Stimulated activated memory B cell treated with anti-CD40 and anti-IgM and Interleukin-4, amounts not matched to agents 10 μg/mL and 1 μg/mL and 100 μg/mL, for 72 hours (primary cell): ENCODE results near the gene TXNRD3.

Source experiments
- ATAC-seq: fragments of 150-1000 bp; cut with Tn5 transposase; 2 replicates; pipeline ENCODE4 v1.10.0; 2021
- H3K27ac Mint-ChIP-seq: one replicate; pipeline ENCODE4 v1.8.0; 2022; ENCODE audit warnings: mild to moderate bottlenecking, mixed read lengths
- H3K27me3 Mint-ChIP-seq: one replicate; pipeline ENCODE4 v1.8.0; 2022; ENCODE audit warnings: mixed read lengths
- H3K36me3 Mint-ChIP-seq: one replicate; pipeline ENCODE4 v1.8.0; 2022; ENCODE audit warnings: mixed read lengths
- H3K4me1 Mint-ChIP-seq: one replicate; pipeline ENCODE4 v1.8.0; 2022; ENCODE audit warnings: mixed read lengths
- H3K4me3 Mint-ChIP-seq: one replicate; pipeline ENCODE4 v1.8.0; 2022; ENCODE audit warnings: mild to moderate bottlenecking, moderate library complexity, mixed read lengths
- H3K9me3 Mint-ChIP-seq: one replicate; pipeline ENCODE4 v1.8.0; 2022; ENCODE audit warnings: mixed read lengths

The TXNRD3 gene

DNA sequence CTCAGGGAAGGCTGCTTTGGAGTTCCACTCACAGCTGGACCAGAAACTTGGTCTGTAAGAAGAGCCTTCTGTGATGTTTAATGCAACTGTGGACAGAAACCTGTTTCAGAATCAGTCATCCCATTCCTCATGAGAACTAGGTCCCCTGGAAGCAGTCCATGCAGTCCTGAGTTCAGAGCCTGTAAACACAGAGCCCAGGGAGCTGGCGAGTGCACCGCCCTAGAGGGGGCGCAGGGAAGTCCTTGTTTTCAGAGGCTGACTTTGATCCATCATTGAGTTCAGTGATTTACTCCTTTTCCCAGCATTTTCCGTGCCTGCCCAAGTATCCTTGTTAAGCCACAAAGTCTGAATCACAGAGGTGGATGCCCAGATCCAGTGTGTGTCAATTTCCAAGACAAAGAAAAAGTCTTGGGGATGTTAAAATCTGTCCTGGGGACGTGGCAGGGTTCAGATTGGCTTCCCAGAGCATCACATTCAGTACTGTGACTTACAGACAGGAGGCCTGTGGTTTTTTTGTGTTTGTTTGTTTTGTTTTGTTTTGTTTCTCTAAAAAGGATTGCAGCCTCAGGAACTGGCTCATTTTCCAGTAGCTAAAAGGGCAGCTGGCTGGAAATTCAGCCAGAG lies 9.8 kb upstream of the TXNRD3 start:
- H3K27ac Mint-ChIP-seq, result no peak overlapping the region
- H3K27me3 Mint-ChIP-seq, result peaks cover 55% of the 10 kb centered on the region
- H3K9me3 Mint-ChIP-seq, result no peaks in the 10 kb centered on the region
- no peak for ATAC-seq
- H3K4me1 Mint-ChIP-seq, result peaks cover 16% of the 10 kb centered on the region
- no peak overlapping the region for H3K4me3 Mint-ChIP-seq
- no peaks in the 10 kb centered on the region for H3K36me3 Mint-ChIP-seq

DNA sequence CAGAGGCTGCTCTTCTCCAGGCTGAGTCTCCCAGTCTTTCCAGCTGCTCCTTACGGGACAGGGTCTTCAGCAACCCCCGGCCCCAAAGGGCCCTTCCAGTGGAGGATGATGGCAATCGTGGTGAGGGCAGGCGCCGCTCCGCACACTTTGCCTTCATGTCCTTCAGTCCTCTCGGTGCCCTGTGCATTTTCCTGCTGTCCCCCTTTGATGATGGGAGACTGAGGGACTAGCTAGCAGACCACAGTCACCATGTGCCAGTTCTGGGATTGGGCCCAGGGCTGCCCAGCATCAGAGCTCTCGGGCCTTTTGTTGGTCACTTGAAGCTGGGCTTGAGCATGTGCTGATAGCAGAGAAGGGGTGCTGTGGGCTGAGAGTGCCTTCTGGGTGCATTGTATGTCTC lies 8.8 kb upstream of the TXNRD3 start:
- no peak for ATAC-seq
- H3K4me3 Mint-ChIP-seq, result no peak overlapping the region
- H3K9me3 Mint-ChIP-seq, result no peaks in the 10 kb centered on the region
- H3K27ac Mint-ChIP-seq, result no peak overlapping the region
- H3K4me1 Mint-ChIP-seq, result peaks cover 16% of the 10 kb centered on the region
- no peaks in the 10 kb centered on the region for H3K36me3 Mint-ChIP-seq
- H3K27me3 Mint-ChIP-seq, result peaks cover 60% of the 10 kb centered on the region

DNA sequence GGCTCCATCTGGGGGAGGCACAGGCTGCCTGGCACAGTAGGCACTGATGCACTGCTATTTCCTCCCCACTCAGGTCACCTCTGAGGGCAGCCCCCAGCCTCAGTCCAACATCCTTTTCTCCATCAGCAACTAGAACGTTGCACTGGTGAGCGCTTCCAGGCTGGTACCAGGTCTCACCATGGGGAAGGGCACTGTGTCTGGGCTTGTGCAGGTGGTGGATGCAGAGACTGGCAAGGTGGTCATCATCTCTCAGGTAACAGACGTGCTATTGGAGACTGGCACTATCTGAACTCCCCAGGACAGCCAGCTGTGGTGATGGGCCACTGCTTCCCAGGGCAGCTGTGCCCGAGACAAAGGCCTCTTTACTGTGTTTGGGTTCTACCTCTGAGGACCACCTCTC lies 8.3 kb upstream of the TXNRD3 start:
- Mint-ChIP-seq H3K27me3 (peaks cover 65% of the 10 kb centered on the region), H3K36me3 (no peaks in the 10 kb centered on the region), H3K4me1 (peaks cover 16% of the 10 kb centered on the region), H3K4me3 (no peak overlapping the region), H3K27ac (no peak overlapping the region), H3K9me3 (no peaks in the 10 kb centered on the region)
- ATAC-seq, result no peak

DNA sequence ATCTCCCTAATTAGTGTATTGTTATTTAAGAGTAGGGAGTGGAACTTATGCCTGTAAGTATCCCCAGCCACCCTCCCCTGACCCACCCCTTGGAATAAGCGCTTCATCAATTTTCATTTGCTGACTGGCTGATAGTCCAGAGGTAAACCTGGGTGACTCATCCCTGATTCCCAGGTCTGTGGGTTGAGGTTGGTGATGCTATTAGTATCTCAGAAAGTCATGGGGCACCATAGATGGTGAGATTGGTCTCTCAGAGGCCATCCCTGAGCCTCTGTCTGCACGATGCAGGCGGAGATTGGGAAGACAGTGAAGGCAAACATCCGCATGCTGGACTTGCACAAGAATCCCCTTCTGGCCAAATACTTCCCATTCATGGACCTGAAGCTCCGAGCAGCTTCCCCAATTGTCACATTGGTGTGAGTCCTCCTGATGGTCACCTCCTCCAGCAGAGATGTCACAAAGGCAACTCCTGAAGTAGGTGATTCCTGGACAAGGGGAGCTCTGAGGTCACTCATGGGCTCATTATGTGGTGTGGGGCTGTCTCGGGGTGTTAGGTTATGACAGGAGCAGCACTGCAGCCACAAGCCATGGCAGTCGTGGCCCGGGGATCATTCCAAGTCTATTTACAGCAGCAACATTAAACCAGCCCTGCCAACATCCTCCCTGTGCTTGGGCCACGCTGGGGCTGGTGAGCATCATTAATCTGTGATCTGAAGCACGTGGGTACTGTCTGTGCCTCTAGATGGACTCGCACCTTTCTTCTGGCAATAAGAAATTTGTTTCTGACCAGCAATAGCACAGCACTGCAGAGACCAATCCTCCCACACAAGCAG lies 6.8 kb upstream of the TXNRD3 start:
- Mint-ChIP-seq H3K36me3 (no peaks in the 10 kb centered on the region), H3K9me3 (no peaks in the 10 kb centered on the region), H3K27ac (no peak overlapping the region), H3K4me3 (no peak overlapping the region), H3K4me1 (peaks cover 16% of the 10 kb centered on the region), H3K27me3 (peaks cover 80% of the 10 kb centered on the region)
- no peak for ATAC-seq

DNA sequence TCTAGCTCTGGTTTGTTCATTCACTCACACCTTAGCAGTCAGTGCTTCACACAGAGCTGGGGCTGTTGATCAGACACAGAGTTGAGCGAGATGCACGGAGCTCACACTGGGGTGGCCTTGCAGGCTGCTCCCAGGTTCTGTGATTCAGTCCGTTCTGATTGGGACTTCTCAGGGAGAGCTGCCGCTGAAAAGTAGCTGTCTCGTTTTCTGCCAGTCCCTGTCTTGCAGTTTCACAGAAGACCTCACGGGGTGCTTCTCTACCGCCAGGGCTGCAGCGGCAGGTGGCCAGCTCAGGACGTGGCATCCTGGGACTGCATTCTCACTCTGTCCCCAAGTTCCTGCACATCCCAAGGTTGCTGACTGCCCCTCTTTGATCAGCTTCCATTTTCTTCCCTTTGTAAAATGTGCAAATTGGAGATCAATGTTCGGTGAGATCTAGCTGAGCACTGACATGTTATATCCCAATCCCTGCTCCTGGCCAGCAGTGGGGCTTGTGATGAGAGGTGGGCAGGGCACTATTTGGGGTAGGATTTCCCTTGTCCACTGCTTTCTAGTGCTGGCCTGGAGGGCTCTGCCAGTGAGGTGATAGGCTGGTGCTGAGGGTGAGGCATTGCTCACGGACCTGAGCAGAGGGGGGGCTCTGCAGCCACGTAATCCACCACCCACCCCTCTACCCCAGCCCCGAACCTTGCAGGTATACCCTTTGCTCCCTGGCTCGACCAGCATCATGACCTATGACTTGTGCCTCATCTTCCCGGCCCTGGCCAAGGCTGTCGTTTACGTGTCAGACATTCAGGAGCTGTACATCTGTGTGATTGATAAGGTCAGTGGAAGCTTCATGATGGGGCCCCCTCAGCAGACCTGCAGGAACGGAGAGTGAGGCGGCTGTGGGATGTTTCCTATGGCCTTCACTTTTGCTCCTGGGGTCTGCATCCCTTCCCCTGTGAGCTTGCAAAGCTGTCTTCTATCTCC lies 5.3 kb upstream of the TXNRD3 start:
- H3K4me3 Mint-ChIP-seq, result no peak overlapping the region
- no peaks in the 10 kb centered on the region for H3K36me3 Mint-ChIP-seq
- H3K4me1 Mint-ChIP-seq, result peaks cover 1% of the 10 kb centered on the region
- no peaks in the 10 kb centered on the region for H3K9me3 Mint-ChIP-seq
- H3K27me3 Mint-ChIP-seq, result peaks cover 77% of the 10 kb centered on the region
- H3K27ac Mint-ChIP-seq, result no peak overlapping the region
- ATAC-seq, result no peak

DNA sequence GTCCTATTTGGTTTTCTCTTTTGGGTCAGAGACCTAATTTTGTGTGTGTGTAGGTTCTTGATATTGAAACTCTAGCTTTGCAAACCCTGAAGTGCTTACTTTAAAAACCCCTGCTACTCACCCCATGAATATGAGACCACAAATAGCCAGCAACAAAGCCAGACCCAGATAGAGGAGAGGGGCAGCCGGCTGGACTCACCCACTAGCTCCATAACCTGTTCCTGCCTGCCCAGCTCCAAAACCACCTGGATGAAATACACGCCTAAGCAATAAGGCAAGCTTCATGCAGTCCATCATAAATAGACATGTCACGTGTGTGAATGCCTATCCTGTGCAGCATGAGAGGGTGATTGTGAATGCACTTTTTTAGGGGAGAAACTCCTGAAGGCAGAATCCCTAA lies 3.7 kb upstream of the TXNRD3 start:
- Mint-ChIP-seq H3K4me3 (no peak overlapping the region), H3K27me3 (peaks cover 71% of the 10 kb centered on the region)

DNA sequence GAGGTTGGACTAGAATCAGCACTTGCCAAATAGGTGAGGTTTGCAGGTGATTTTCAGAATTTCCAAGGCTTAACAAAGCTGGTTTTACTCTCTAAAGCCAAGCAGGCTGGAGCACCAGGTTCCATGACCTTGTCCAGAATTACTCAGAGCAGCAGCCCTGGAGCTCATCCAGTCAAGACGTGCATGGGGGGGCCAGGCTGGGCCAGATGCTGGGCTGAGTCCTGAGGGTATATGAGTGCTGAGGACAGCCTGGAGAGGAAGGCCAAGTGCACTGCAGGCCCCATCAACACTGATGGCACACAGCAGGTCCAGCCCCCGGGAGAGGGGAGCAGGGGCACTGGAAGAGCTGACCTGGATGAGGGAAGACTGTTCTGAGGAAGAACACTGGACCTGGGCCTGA lies 3.0 kb upstream of the TXNRD3 start:
- H3K9me3 Mint-ChIP-seq, result no peaks in the 10 kb centered on the region
- no peaks in the 10 kb centered on the region for H3K36me3 Mint-ChIP-seq
- no peak for ATAC-seq
- peaks cover 70% of the 10 kb centered on the region for H3K27me3 Mint-ChIP-seq
- H3K4me3 Mint-ChIP-seq, result no peak overlapping the region
- H3K4me1 Mint-ChIP-seq, result no peaks in the 10 kb centered on the region
- H3K27ac Mint-ChIP-seq, result no peak overlapping the region

More for the DNA sequence above, 3.7 kb upstream of the TXNRD3 start:
- Mint-ChIP-seq H3K4me1 (no peaks in the 10 kb centered on the region), H3K27ac (no peak overlapping the region), H3K9me3 (no peaks in the 10 kb centered on the region), H3K36me3 (no peaks in the 10 kb centered on the region)
- no peak for ATAC-seq

DNA sequence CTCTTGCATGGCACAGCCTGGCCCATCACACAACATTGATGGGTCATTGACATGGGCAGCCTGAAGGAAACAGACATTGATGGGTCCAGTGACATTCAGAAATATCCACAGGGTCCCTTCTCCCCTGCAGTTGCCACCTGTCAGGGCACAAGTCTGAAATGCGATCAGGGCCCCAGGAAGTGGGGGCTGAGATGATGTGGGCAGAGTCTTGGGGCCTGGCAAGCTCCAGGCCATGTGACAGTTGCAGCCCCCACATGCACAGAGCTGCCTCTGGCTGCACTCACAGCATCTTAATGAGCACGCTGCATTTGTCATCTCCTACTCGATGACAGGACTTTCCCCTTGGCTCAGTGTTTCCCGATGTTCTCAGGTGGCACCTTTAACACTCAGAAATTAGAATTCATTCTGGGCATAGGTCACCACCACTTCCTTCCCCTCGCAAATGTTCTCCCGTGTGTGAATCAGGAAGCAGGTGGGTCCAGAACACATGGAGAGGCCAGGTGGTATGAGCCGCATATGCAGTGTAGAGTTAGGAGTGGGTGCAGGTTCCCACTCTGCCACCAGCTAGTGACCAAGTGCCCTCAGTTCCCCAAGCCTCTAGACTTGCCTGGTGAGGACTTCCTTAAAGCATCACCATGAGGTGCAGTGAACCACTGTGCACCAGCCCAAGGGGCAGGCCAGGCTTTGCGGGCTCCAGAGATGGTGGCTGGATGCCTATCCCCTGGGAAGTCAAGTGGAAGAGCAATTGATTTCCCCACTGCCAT lies 1.6 kb upstream of the TXNRD3 start:
- Mint-ChIP-seq H3K36me3 (no peaks in the 10 kb centered on the region), H3K4me3 (no peak overlapping the region), H3K4me1 (no peaks in the 10 kb centered on the region), H3K27me3 (peaks cover 64% of the 10 kb centered on the region), H3K9me3 (no peaks in the 10 kb centered on the region), H3K27ac (no peak overlapping the region)
- ATAC-seq, result no peak

DNA sequence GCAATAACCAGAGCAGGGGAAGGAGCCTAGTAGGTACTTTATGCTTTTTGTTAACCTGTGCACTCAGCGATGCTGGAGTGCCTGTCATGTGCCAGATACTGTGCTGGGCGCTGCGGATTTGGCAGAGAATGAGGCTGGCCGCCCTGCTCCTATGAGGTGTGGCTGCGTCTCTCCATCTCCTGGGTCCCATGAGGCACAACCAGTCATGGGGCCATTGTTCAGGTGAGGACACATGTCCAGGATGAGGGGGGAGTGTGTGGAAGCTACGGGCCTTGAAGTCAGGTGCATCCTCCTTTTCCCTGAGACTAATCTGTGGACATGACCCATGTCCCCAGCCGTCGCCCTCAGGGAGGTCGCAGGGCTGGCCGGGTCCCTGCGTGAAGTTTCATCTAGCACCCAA lies 963 bp upstream of the TXNRD3 start:
- H3K27me3 Mint-ChIP-seq, result peaks cover 59% of the 10 kb centered on the region
- no peaks in the 10 kb centered on the region for H3K4me1 Mint-ChIP-seq
- no peaks in the 10 kb centered on the region for H3K9me3 Mint-ChIP-seq
- no peak overlapping the region for H3K27ac Mint-ChIP-seq
- no peak overlapping the region for H3K4me3 Mint-ChIP-seq
- H3K36me3 Mint-ChIP-seq, result no peaks in the 10 kb centered on the region
- no peak for ATAC-seq

DNA sequence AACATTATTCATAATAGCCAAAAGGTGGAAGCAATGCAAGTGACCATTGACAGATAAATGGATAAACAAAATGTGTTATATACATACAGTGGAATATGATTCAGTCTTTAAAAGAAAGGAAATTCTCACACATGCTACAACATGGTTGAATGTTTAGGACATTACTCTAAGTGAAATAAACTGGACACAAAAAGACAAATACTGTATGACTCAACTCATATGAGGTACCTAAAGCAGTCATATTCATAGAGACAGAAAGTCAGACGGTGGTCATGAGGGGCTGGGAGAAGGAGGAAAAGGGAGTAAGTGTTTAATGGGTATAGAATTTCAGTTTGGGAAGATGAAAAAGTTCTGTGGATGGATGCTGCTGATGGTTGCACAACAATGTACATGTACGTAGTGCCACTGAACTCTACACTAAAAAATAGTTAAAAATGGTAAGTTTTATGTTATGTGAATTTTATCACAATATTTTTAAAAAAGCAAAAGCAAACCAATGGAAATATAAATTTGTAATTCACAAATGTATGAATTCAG lies 5.3 kb downstream of the TXNRD3 start:
- Mint-ChIP-seq H3K27ac (no peak overlapping the region), H3K4me3 (no peak overlapping the region), H3K36me3 (no peaks in the 10 kb centered on the region), H3K4me1 (no peaks in the 10 kb centered on the region), H3K27me3 (peaks cover 29% of the 10 kb centered on the region), H3K9me3 (no peaks in the 10 kb centered on the region)
- ATAC-seq, result no peak

DNA sequence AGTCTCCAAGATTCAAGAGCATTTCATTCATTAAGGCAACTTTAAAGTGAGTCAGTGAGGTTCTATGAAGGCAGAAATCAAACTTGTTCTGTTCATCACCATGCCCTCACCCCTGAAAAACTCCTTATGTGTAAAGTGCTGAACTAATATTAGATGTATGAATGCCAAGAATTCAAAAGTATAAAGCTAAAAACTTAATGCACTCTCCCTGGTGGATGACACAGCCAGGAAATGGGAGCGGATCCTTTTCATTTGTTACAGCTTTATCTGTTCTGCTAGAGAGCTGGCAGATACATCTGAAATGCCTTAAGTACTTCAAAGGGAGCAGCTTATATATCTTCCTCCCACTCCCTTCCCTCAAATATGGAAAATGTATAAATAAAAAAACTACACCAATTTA lies 8.2 kb downstream of the TXNRD3 start:
- Mint-ChIP-seq H3K36me3 (peaks cover 10% of the 10 kb centered on the region), H3K27me3 (peaks cover 26% of the 10 kb centered on the region), H3K4me3 (no peak overlapping the region), H3K27ac (no peak overlapping the region), H3K9me3 (no peaks in the 10 kb centered on the region), H3K4me1 (no peaks in the 10 kb centered on the region)
- ATAC-seq, result no peak

DNA sequence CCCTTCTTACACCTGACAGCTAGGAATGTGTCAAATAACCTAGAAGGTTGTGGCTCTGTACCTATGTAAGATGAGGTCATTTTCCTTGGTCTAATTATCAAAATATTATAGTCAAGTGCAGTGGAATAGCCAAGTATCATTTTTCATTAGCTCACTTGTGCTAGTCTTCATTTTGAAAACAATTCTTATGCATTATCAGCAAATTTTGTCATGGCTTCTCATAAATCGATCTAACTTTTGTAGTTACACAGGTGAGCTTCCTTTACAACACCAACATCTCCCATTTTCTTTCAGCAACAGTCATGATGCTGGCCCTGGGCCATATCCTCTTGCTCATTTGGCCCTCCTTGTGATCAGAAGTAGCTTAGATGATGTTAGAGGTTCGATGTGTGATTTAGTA lies 10.3 kb downstream of the TXNRD3 start:
- Mint-ChIP-seq H3K9me3 (no peaks in the 10 kb centered on the region), H3K27ac (no peak overlapping the region), H3K27me3 (peaks cover 40% of the 10 kb centered on the region), H3K36me3 (peaks cover 14% of the 10 kb centered on the region), H3K4me1 (no peaks in the 10 kb centered on the region), H3K4me3 (no peak overlapping the region)
- no peak for ATAC-seq

DNA sequence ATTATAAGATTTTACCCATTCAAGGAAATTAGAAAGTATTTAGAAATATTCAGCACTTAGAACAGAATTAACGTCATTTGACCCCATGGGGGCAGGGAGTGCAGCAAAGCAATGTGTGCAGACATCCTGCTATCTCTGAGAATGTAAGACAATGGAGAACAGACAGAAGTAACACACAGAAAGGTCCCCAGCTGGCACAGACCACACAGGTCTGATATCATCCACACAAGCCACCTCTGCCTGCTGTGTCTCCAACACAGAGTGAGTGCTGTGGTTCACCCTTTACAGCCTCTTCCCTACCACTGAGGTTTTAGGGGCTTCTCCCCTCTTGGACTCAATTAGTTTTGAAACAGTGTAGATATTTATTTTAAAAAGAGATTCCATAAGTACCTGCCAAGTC lies 16.1 kb downstream of the TXNRD3 start:
- ATAC-seq, result no peak
- Mint-ChIP-seq H3K4me3 (no peak overlapping the region), H3K36me3 (peaks cover 10% of the 10 kb centered on the region), H3K27ac (no peak overlapping the region), H3K27me3 (peaks cover 31% of the 10 kb centered on the region), H3K4me1 (no peaks in the 10 kb centered on the region), H3K9me3 (no peaks in the 10 kb centered on the region)

DNA sequence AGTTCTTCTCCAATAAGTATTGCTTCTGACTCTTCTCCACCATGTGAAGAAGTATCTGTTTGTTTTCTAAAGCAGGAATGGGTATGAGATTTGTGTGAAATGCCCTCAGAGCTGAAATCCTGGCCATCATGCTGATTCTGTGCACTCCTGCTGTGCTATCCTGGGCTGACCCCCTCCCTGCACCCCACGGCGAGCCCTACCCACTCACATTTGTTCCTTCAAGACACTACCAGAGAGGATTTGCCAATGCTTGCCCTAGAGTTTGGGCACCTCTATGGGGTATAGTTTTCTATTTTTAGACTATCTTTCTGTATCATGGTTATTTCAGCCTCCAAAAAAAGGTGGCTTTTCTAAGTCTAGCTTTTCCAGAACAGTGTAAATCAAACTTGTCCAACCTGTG lies 18.5 kb downstream of the TXNRD3 start:
- no peak for ATAC-seq
- H3K9me3 Mint-ChIP-seq, result no peaks in the 10 kb centered on the region
- peaks cover 4% of the 10 kb centered on the region for H3K36me3 Mint-ChIP-seq
- no peak overlapping the region for H3K4me3 Mint-ChIP-seq
- no peak overlapping the region for H3K27ac Mint-ChIP-seq
- no peaks in the 10 kb centered on the region for H3K4me1 Mint-ChIP-seq
- peaks cover 21% of the 10 kb centered on the region for H3K27me3 Mint-ChIP-seq
